GM18870 (cell line): ENCODE measurements around the gene LONP2.
"Not testable (repeated sequence)": the region's sequence is repeated elsewhere in the genome, so short reads cannot be mapped to it uniquely, and the experiment has no call there.

Experiments
- ATAC-seq: cut with Tn5 transposase; IDR thresholded peaks from one replicate; pipeline ENCODE4 v1.9.1; 2021; ENCODE audit warnings: moderate library complexity; ENCODE audit not compliant: unreplicated experiment

Gene LONP2

GRCh38 chr16:48386559-48387312 is 142.6 kb downstream of the LONP2 start:
- no peak for ATAC-seq

- ATAC-seq, result no peak
Measured at GRCh38 chr16:48392407-48392806, 148.3 kb downstream of the LONP2 start.

- no peak for ATAC-seq
Measured at GRCh38 chr16:48393485-48394354, 149.6 kb downstream of the LONP2 start.

DNA sequence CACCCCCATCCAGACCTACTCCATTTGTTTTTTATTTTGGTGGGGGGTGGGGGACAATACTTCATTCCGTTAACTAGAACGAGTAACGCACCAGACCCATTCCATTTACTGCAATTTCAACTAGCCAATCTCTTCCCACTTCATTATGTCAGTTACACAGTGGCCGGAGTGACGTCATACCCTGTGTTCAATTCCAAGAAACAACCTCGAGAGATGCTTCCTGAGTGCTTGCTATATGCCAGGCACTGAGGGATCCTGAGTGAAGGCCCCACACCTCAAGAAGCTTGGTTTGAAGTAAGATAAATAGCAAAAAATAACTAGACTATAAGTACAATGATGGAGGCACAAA is 150.2 kb downstream of the LONP2 start:
- ATAC-seq, result no peak

- ATAC-seq, result no peak
Measured at GRCh38 chr16:48395375-48395774, 151.3 kb downstream of the LONP2 start.

- not testable (repeated sequence) for ATAC-seq
Measured at GRCh38 chr16:48402547-48402946, 158.4 kb downstream of the LONP2 start.

DNA sequence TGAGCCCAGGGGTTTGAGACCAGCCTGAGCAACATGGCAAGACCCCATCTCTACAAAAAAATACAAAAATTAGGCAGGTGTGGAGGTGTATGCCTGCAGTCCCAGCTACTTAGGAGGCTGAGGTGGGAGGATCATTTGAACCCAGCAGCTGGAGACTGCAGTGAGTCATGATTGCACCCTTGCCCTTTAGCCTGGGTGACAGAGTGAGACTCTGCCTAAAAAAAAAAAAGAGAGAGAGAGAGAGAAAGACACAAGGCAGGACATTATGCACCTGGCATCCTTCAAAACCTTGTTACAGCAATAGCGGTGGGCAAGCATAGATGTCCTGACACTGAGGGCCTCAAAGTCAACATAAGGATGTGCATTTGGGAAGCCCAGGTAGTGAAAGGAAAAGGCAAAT is 161.1 kb downstream of the LONP2 start:
- no peak for ATAC-seq

GRCh38 chr16:48405907-48406306 is 161.8 kb downstream of the LONP2 start:
- ATAC-seq, result no peak
